ENCODE measurements around the gene DNAH11. TPM values are rescaled to one million over a fixed set of nuclear protein-coding genes. Genes with fewer than 3 reads are reported as not detected.

DNAH11 gene
- total and polyA plus RNA-seq, 2 of the 8 experiments (the other 6 are each of a cell fraction or from before 2014, with no cell fraction given) = 1.8 to 4.9 TPM

DNA sequence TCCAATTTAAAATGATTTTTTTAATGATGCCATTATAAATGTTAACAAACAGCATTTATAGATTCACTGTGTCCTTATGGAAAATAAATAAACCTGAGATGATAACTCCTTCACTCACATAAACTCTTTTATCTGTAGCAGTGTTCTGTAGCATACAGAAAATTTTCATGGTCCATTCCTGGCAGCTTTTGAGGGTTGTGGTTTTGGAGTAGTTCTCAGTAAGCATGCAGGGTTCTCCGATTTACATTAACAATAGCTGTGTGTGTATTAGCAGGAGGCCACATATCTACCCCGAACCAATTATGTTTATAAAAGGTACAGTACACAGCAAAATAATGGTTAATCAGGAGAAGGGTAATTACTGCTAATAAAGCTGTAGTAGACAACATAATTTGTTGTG, 240.2 kb downstream of the DNAH11 start:
- Histone ChIP-seq H3K9me3 (ENCODE audit: insufficient read depth in 2 of 2, low read depth in 1 of 2, low read length in 1 of 2) (no peaks in the 10 kb centered on the region), H4K91ac (replicated peaks; ENCODE audit: insufficient read length, low read length) (no peak overlapping the region), H3K27ac (ENCODE audit: low read depth, low read length) (no peak overlapping the region), H3K23me2 (ENCODE audit: low read depth, low read length) (no peaks in the 10 kb centered on the region), H3K79me1 (ENCODE audit: low read depth, low read length) (no peaks in the 10 kb centered on the region), H3K4ac (replicated peaks; ENCODE audit: insufficient read length, low read depth, low read length) (no peak overlapping the region), H3K36me3 (ENCODE audit: control insufficient read depth in 2 of 4, insufficient read depth in 4 of 4, low read length in 3 of 4) (no peaks in the 10 kb centered on the region), H2AK5ac (ENCODE audit: low read depth, low read length) (no peak overlapping the region), H3K27me3 (replicated peaks in 1 of 4; ENCODE audit: control insufficient read depth in 3 of 4, extremely low read depth in 1 of 4, insufficient read depth in 3 of 4, low read length in 3 of 4) (no peaks in the 10 kb centered on the region), H3K4me1 (replicated peaks in 1 of 4; ENCODE audit: control insufficient read depth in 3 of 4, insufficient read depth in 4 of 4, low read length in 3 of 4) (no peaks in the 10 kb centered on the region), H4K20me1 (replicated peaks in 1 of 2; ENCODE audit: control insufficient read depth in 1 of 2, insufficient read depth in 2 of 2, low read length in 2 of 2) (no peaks in the 10 kb centered on the region), H3K23ac (ENCODE audit: insufficient read length) (no peak overlapping the region), H3K4me2 (ENCODE audit: insufficient read depth in 1 of 2, low read depth in 2 of 2, low read length in 2 of 2) (no peak overlapping the region), H3K9ac (replicated peaks in 1 of 4; ENCODE audit: extremely low read depth in 1 of 4, low read depth in 3 of 4, low read length in 3 of 4) (no peak overlapping the region), H4K8ac (ENCODE audit: extremely low read depth, insufficient read depth, low read length) (no peak overlapping the region), H2BK20ac (ENCODE audit: low read length) (no peak overlapping the region), H3K56ac (replicated peaks; ENCODE audit: insufficient read length, low read depth, low read length) (no peak overlapping the region), H2BK120ac (replicated peaks; ENCODE audit: low read depth, low read length) (no peak overlapping the region), H2BK15ac (ENCODE audit: low read length) (no peak overlapping the region), H2BK5ac (ENCODE audit: low read depth, low read length) (no peak overlapping the region), H2BK12ac (ENCODE audit: low read depth, low read length) (no peak overlapping the region), H3K79me2 (ENCODE audit: control insufficient read depth in 1 of 2, insufficient read depth in 2 of 2, low read length in 2 of 2) (no peaks in the 10 kb centered on the region), H3K14ac (ENCODE audit: insufficient read length) (no peak overlapping the region), H3K4me3 (ENCODE audit: extremely low read depth in 1 of 4, insufficient read depth in 2 of 4, low read depth in 3 of 4, low read length in 4 of 4) (no peak overlapping the region), H3K18ac (ENCODE audit: extremely low read depth, low read length) (no peak overlapping the region), H2AFZ (ENCODE audit: low read length) (no peak overlapping the region), H4K5ac (ENCODE audit: insufficient read length, low read depth, low read length) (no peak overlapping the region)
- WGBS, 2 experiments (ENCODE audit: extremely low coverage in 1 of 2, insufficient coverage in 1 of 2, insufficient read length in 1 of 2, insufficient replicate concordance in 2 of 2, low coverage in 1 of 2, low lambda C conversion rate in 2 of 2, missing lambda C conversion rate in 1 of 2) = 89% methylated on average over 2 of the region's 2 CpGs; no CpG with 5 or more reads in 1 of the 2 experiments
- POLR2A ChIA-PET (ENCODE audit: partially characterized antibody) = no interaction called here
- FAIRE-seq (no peak), DNase-seq (ENCODE audit: low read depth in 1 of 2, low spot score in 2 of 2) (no peak)
- CTCF ChIA-PET (ENCODE audit: partially characterized antibody) = interaction anchor here (0.6 to 4.6 kb wide), 3 partner anchors 15 to 233 kb away, joined by 3 to 23 read pairs (median 3); no protein-coding TSS in a partner anchor
- TF ChIP-seq TAF1 (IDR thresholded peaks at IDR 0.05; ENCODE audit: low read depth, low read length) (no peak), KDM5A (IDR thresholded peaks at IDR 0.05; ENCODE audit: low read length) (no peak)
